Measurements from ENCODE around the gene TMEM132E.

DNA sequence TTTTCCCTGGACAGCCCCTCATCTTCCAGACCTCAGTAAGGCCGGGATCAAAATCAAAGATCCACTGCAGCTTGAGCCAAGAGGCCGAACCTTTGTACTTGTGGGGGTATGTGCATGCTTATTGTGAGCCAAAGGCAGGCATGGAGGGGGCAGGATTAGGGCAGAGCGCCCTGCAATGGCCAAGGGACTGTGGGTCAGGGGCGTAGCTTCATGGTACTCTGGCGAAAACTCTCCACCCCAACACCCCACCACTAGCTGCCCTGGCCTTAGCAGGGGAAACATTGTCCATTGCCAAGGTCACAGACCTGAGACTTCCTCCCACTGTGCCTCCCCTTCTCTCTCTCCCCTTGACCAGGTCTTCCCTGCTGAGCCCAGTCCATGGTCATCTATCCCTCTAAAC is 90.1 kb downstream of the TMEM132E start:
- TF ChIP-seq, protein P1, sequence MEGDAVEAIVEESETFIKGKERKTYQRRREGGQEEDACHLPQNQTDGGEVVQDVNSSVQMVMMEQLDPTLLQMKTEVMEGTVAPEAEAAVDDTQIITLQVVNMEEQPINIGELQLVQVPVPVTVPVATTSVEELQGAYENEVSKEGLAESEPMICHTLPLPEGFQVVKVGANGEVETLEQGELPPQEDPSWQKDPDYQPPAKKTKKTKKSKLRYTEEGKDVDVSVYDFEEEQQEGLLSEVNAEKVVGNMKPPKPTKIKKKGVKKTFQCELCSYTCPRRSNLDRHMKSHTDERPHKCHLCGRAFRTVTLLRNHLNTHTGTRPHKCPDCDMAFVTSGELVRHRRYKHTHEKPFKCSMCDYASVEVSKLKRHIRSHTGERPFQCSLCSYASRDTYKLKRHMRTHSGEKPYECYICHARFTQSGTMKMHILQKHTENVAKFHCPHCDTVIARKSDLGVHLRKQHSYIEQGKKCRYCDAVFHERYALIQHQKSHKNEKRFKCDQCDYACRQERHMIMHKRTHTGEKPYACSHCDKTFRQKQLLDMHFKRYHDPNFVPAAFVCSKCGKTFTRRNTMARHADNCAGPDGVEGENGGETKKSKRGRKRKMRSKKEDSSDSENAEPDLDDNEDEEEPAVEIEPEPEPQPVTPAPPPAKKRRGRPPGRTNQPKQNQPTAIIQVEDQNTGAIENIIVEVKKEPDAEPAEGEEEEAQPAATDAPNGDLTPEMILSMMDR (IDR thresholded peaks at IDR 0.05), result no peak
- no peak for TF ChIP-seq POLR2A (IDR thresholded peaks at IDR 0.05)

All from adrenal gland (tissue), 5 donors.